ENCODE results near the gene TMEM231. TPM values are rescaled to one million over a fixed set of nuclear protein-coding genes. Genes with fewer than 3 reads are reported as not detected.

TMEM231 gene
- total RNA-seq = 11.7 and 12.1 TPM in 2 replicates

GRCh38 chr16:75555707-75556430 lies at the start of gene TMEM231:
Gene TMEM231, minus strand, starts transcription at chr16:75556252. Its CDS starts 43 bp downstream, at chr16:75556209.

GRCh38 chr16:75566040-75566757 lies 10.1 kb upstream of the TMEM231 start, which contains the start of gene GABARAPL2:
Gene GABARAPL2, plus strand, starts transcription at chr16:75566379. Its CDS starts 108 bp downstream, at chr16:75566487.

GRCh38 chr16:75535901-75536300 lies 20.2 kb downstream of the TMEM231 start, which contains the start of gene CHST5:
Gene CHST5, minus strand, starts transcription at chr16:75536108. Its CDS starts 5,724 bp downstream, at chr16:75530384.

GRCh38 chr16:75495076-75495674 lies 60.9 kb downstream of the TMEM231 start, which contains the start of gene CHST6:
Gene CHST6, minus strand, starts transcription at chr16:75495441. Its CDS starts 15,613 bp downstream, at chr16:75479828.

Other genes with a start within 250 kb of the TMEM231 start
- 52.5 and 54.4 TPM in 2 replicates for gene CFDP1, start 122.7 kb downstream of the TMEM231 start, total RNA-seq
- gene TMEM170A, start 91.6 kb downstream of the TMEM231 start, total RNA-seq = 18.4 and 22.0 TPM in 2 replicates
- gene CHST6, start 60.8 kb downstream of the TMEM231 start, total RNA-seq = 0.77 and 1.7 TPM in 2 replicates
- gene CHST5, start 20.1 kb downstream of the TMEM231 start, total RNA-seq = not detected in 2 replicates
- 35.9 and 42.8 TPM in 2 replicates for gene GABARAPL2, start 10.1 kb upstream of the TMEM231 start, total RNA-seq
- gene ADAT1, start 67.0 kb upstream of the TMEM231 start, total RNA-seq = 44.8 and 55.2 TPM in 2 replicates
- 134 and 196 TPM in 2 replicates for gene KARS1, start 91.4 kb upstream of the TMEM231 start, total RNA-seq
- 51.6 and 61.2 TPM in 2 replicates for gene TERF2IP, start 91.5 kb upstream of the TMEM231 start, total RNA-seq
- gene CPHXL2, start 120.8 kb upstream of the TMEM231 start, total RNA-seq = not detected in 2 replicates
- gene DUXB, start 145.2 kb upstream of the TMEM231 start, total RNA-seq = not detected in 2 replicates
- not detected in 2 replicates for gene CPHXL, start 170.2 kb upstream of the TMEM231 start, total RNA-seq